ENCODE results near the gene ASB1.

DNA sequence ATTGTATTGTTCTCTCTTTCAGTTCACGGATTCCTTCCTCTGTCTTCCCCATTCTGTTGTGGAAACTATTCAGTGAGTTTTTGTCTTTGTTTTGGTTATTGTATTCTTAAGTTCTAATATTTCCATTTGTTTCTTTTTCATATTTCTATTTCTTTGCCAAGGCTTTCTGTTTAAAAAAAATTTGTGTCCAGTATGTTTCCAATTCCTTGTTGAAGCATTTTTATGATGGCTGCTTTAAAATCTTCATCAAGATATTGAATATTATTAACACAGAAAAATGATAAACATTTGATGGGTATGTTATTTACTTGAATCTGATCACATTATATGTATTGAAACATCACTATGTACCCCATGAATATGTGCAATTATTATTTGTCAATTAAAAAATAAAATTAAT is 42.4 kb downstream of the ASB1 start:
- TF ChIP-seq CTCF (IDR thresholded peaks at IDR 0.05) (no peak), POLR2A (IDR thresholded peaks at IDR 0.05) (no peak)

Measured in body of pancreas (tissue), 4 donors.